Spleen (tissue), 7 donors: ENCODE data around the gene TNFRSF25.

Source experiments
- POLR2A ChIP-seq, 3 donors: fragments of 450-650 bp; IDR thresholded peaks; one replicate each; pipeline ENCODE4 v1.5.1; 2017; ENCODE audit warnings: antibody characterized with exemption in 3 of 3, mild to moderate bottlenecking in 1 of 3
- POLR2AphosphoS5 ChIP-seq, 3 donors: sonication (generic); formaldehyde crosslinking; IDR thresholded peaks; one replicate each; pipeline ENCODE4 v1.5.1; 2017; ENCODE audit warnings: antibody characterized with exemption in 3 of 3
- TF ChIP-seq, protein P1 (sequence below), 11 experiments: fragments of 200-600 bp in 7 of 11; fragments of 450-650 bp in 4 of 11; sonication (generic) in 4 of 11; IDR thresholded peaks in 8 of 11; conservative IDR thresholded peaks in 3 of 11; 1 replicate in 7 of 11; 2 replicates in 4 of 11; pipeline versions ENCODE4 v1.4.0 to v1.8.0; 2016 to 2021; ENCODE audit warnings: antibody characterized with exemption in 11 of 11, inconsistent platforms in 4 of 11, mild to moderate bottlenecking in 1 of 11
- donor health status: DM: no; HTN: no; CAD: no; lungs with moderate emphysema.
- donor health status: DM: no; HTN: no; CAD: no.
- donor health status: DM: no; HTN: no; CAD: no.

GRCh38 chr1:6476483-6476882, 10.5 kb upstream of the TNFRSF25 start:
- TF ChIP-seq, protein P1, sequence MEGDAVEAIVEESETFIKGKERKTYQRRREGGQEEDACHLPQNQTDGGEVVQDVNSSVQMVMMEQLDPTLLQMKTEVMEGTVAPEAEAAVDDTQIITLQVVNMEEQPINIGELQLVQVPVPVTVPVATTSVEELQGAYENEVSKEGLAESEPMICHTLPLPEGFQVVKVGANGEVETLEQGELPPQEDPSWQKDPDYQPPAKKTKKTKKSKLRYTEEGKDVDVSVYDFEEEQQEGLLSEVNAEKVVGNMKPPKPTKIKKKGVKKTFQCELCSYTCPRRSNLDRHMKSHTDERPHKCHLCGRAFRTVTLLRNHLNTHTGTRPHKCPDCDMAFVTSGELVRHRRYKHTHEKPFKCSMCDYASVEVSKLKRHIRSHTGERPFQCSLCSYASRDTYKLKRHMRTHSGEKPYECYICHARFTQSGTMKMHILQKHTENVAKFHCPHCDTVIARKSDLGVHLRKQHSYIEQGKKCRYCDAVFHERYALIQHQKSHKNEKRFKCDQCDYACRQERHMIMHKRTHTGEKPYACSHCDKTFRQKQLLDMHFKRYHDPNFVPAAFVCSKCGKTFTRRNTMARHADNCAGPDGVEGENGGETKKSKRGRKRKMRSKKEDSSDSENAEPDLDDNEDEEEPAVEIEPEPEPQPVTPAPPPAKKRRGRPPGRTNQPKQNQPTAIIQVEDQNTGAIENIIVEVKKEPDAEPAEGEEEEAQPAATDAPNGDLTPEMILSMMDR (IDR thresholded peaks at IDR 0.05 in 8 of 11, conservative IDR thresholded peaks at IDR 0.05 in 3 of 11): no peak
- TF ChIP-seq POLR2A (IDR thresholded peaks at IDR 0.05): no peak
- TF ChIP-seq POLR2AphosphoS5 (IDR thresholded peaks at IDR 0.05): no peak
